Lower leg skin (tissue), 4 donors: ENCODE measurements around the gene RNF144A. TPM values are rescaled to one million over a fixed set of nuclear protein-coding genes. Genes with fewer than 3 reads are reported as not detected.

Experiments
- DNase-seq, 2 donors: peaks; one replicate each; pipeline ENCODE4 v3.0.0-alpha.2; 2019; ENCODE audit warnings: low spot score in 2 of 2
- H3K4me3 ChIP-seq: fragments of 200-600 bp; sonication (generic); 2 replicates; pipeline ENCODE4 v1.5.1; 2017; ENCODE audit warnings: mild to moderate bottlenecking, low read depth; ENCODE audit not compliant: poor library complexity, severe bottlenecking
- CTCF ChIP-seq, 3 donors: fragments of 450-650 bp; IDR thresholded peaks; one replicate each; pipeline ENCODE4 v1.5.1; 2016; ENCODE audit warnings: antibody characterized with exemption in 3 of 3, mild to moderate bottlenecking in 3 of 3, moderate library complexity in 2 of 3
- POLR2A ChIP-seq, 2 donors: fragments of 450-650 bp; IDR thresholded peaks; one replicate each; pipeline ENCODE4 v1.6.1; 2016 to 2017; ENCODE audit warnings: antibody characterized with exemption in 2 of 2, mild to moderate bottlenecking in 1 of 2, moderate library complexity in 1 of 2
- WGBS, 2 donors: methylation state at CpG; one replicate each; pipeline ENCODE4 v1.1.5; 2018; 5-methylcytosine and 5-hydroxymethylcytosine counted together
- intact Hi-C: fragments of 100-400 bp; cut with DNase I; formaldehyde crosslinking; loops from one replicate; pipeline ENCODE4 v1.15.0; 2023; ENCODE audit warnings: low total_unique reads
- total RNA-seq, 4 donors: library from RNA; depleted of rRNA; stranded (reverse); fragments of >200 nt; gene quantifications; one replicate each; pipeline ENCODE4 v1.1.0, GENCODE V29; 2016

Gene RNF144A
- total RNA-seq, 4 donors from 2014 or later: 5.2 to 10.9 (median 7.6) TPM

GRCh38 chr2:7089284-7089683 lies 172.1 kb downstream of the RNF144A start:
- DNase-seq: no peak
- H3K4me3 ChIP-seq: no peak overlapping the region
- intact Hi-C loops: no loop called here
- WGBS, 2 donors: 87 to 89% methylated on average over 16 of the region's 16 CpGs
- TF ChIP-seq POLR2A (IDR thresholded peaks at IDR 0.05) (no peak), CTCF (IDR thresholded peaks at IDR 0.05) (no peak)

- intact Hi-C loops: no loop called here
- DNase-seq: no peak
- TF ChIP-seq POLR2A (IDR thresholded peaks at IDR 0.05): no peak
- TF ChIP-seq CTCF (IDR thresholded peaks at IDR 0.05): no peak
- H3K4me3 ChIP-seq: no peak overlapping the region
- 75 to 85% methylated on average over 16 to 26 of the region's 26 CpGs for whole genome bisulfite sequencing, 2 donors
Measured at GRCh38 chr2:7089898-7090510, 172.8 kb downstream of the RNF144A start.

GRCh38 chr2:7093376-7093775 lies 176.2 kb downstream of the RNF144A start:
- DNase-seq: no peak
- 85 to 86% methylated on average over 3 of the region's 3 CpGs for WGBS, 2 donors

More at GRCh38 chr2:7093376-7093775, 176.2 kb downstream of the RNF144A start:
- H3K4me3 ChIP-seq: no peak overlapping the region
- intact Hi-C loops: no loop called here
- TF ChIP-seq CTCF (IDR thresholded peaks at IDR 0.05): no peak
- no peak for TF ChIP-seq POLR2A (IDR thresholded peaks at IDR 0.05)

Other genes with a start within 250 kb of the RNF144A start
- 1 to 10 TPM in 3 of 4 donors, under 1 TPM in 1; 0.30 to 3.7 (median 2.3) TPM for gene CMPK2, start 51.5 kb upstream of the RNF144A start, total RNA-seq
- 1 to 10 TPM in 1 of 4 donors, under 1 TPM in 2, not detected in 1; 0.08 to 1.5 (median 0.45) TPM for gene RSAD2, start 39.6 kb upstream of the RNF144A start, total RNA-seq